ENCODE data around the gene FBLN2. TPM values are rescaled to one million over a fixed set of nuclear protein-coding genes. Genes with fewer than 3 reads are reported as not detected.
A peak's percentile ranks its signal among the peaks of the same experiment; 100 is the strongest.

The FBLN2 gene
- total and polyA plus RNA-seq, 2 donors: 12.2 to 15.3 TPM

GRCh38 chr3:13578251-13578650, 29.3 kb downstream of the FBLN2 start:
- H3K9me3 ChIP-seq (ENCODE audit: control insufficient read depth in 2 of 2, insufficient read depth in 1 of 2, low read length in 1 of 2): peaks cover 0 to 9% of the 10 kb centered on the region in 2 donors
- WGBS: 95% methylated on average over 2 of the region's 2 CpGs
- DNase-seq (ENCODE audit: low read depth in 6 of 9, low spot score in 9 of 9): no peak
- no peak overlapping the region for H3K27ac ChIP-seq (ENCODE audit: low read depth in 1 of 2, low read length in 1 of 2)
- H3K4me3 ChIP-seq (ENCODE audit: low read length in 2 of 2): no peak overlapping the region
- peaks cover 38 to 76% of the 10 kb centered on the region in 2 donors for H3K4me1 ChIP-seq (ENCODE audit: control insufficient read depth in 2 of 2, insufficient read depth in 2 of 2, low read length in 2 of 2)
- H3K36me3 ChIP-seq (ENCODE audit: control insufficient read depth in 2 of 2, insufficient read depth in 2 of 2, low read length in 1 of 2): no peaks in the 10 kb centered on the region
- H3K27me3 ChIP-seq (ENCODE audit: control insufficient read depth in 2 of 2, insufficient read depth in 1 of 2, low read length in 1 of 2): no peaks in the 10 kb centered on the region

- Histone ChIP-seq H3K4me1 (ENCODE audit: control insufficient read depth in 2 of 2, insufficient read depth in 2 of 2, low read length in 2 of 2) (peaks cover 38 to 72% of the 10 kb centered on the region in 2 donors), H3K4me3 (ENCODE audit: low read length in 2 of 2) (no peak overlapping the region), H3K9me3 (ENCODE audit: control insufficient read depth in 2 of 2, insufficient read depth in 1 of 2, low read length in 1 of 2) (peaks cover 0 to 9% of the 10 kb centered on the region in 2 donors), H3K36me3 (ENCODE audit: control insufficient read depth in 2 of 2, insufficient read depth in 2 of 2, low read length in 1 of 2) (no peaks in the 10 kb centered on the region), H3K27me3 (ENCODE audit: control insufficient read depth in 2 of 2, insufficient read depth in 1 of 2, low read length in 1 of 2) (no peaks in the 10 kb centered on the region), H3K27ac (ENCODE audit: low read depth in 1 of 2, low read length in 1 of 2) (no peak overlapping the region)
- WGBS: 92% methylated on average over 4 of the region's 4 CpGs
- no peak for DNase-seq (ENCODE audit: low read depth in 6 of 9, low spot score in 9 of 9)
These were observed 30.1 kb downstream of the FBLN2 start for GRCh38 chr3:13579063-13579462.

GRCh38 chr3:13580256-13581023, 31.5 kb downstream of the FBLN2 start:
- Histone ChIP-seq H3K4me3 (ENCODE audit: low read length in 2 of 2) (no peak overlapping the region), H3K9me3 (ENCODE audit: control insufficient read depth in 2 of 2, insufficient read depth in 1 of 2, low read length in 1 of 2) (peaks cover 0 to 5% of the 10 kb centered on the region in 2 donors), H3K36me3 (ENCODE audit: control insufficient read depth in 2 of 2, insufficient read depth in 2 of 2, low read length in 1 of 2) (no peaks in the 10 kb centered on the region), H3K27me3 (ENCODE audit: control insufficient read depth in 2 of 2, insufficient read depth in 1 of 2, low read length in 1 of 2) (no peaks in the 10 kb centered on the region), H3K27ac (ENCODE audit: low read depth in 1 of 2, low read length in 1 of 2) (no peak overlapping the region), H3K4me1 (ENCODE audit: control insufficient read depth in 2 of 2, insufficient read depth in 2 of 2, low read length in 2 of 2) (peaks cover 33 to 58% of the 10 kb centered on the region in 2 donors)
- no peak for DNase-seq (ENCODE audit: low read depth in 6 of 9, low spot score in 9 of 9)
- 79% methylated on average over 20 of the region's 20 CpGs for WGBS

- H3K27me3 ChIP-seq (ENCODE audit: control insufficient read depth in 2 of 2, insufficient read depth in 1 of 2, low read length in 1 of 2): no peaks in the 10 kb centered on the region
- peak in 1 of 9 donors; percentile 68 for DNase-seq (ENCODE audit: low read depth in 6 of 9, low spot score in 9 of 9)
- no peak overlapping the region for H3K27ac ChIP-seq (ENCODE audit: low read depth in 1 of 2, low read length in 1 of 2)
- no peaks in the 10 kb centered on the region for H3K36me3 ChIP-seq (ENCODE audit: control insufficient read depth in 2 of 2, insufficient read depth in 2 of 2, low read length in 1 of 2)
- no peak overlapping the region for H3K4me3 ChIP-seq (ENCODE audit: low read length in 2 of 2)
- peaks cover 0 to 4% of the 10 kb centered on the region in 2 donors for H3K9me3 ChIP-seq (ENCODE audit: control insufficient read depth in 2 of 2, insufficient read depth in 1 of 2, low read length in 1 of 2)
- H3K4me1 ChIP-seq (ENCODE audit: control insufficient read depth in 2 of 2, insufficient read depth in 2 of 2, low read length in 2 of 2): peaks cover 26 to 45% of the 10 kb centered on the region in 2 donors
- WGBS: 47% methylated on average over 21 of the region's 21 CpGs
These were observed 32.8 kb downstream of the FBLN2 start for GRCh38 chr3:13581485-13582365.

- H3K4me1 ChIP-seq (ENCODE audit: control insufficient read depth in 2 of 2, insufficient read depth in 2 of 2, low read length in 2 of 2): peaks cover 24 to 39% of the 10 kb centered on the region in 2 donors
- no peaks in the 10 kb centered on the region for H3K27me3 ChIP-seq (ENCODE audit: control insufficient read depth in 2 of 2, insufficient read depth in 1 of 2, low read length in 1 of 2)
- H3K27ac ChIP-seq (ENCODE audit: low read depth in 1 of 2, low read length in 1 of 2): no peak overlapping the region
- no peaks in the 10 kb centered on the region for H3K36me3 ChIP-seq (ENCODE audit: control insufficient read depth in 2 of 2, insufficient read depth in 2 of 2, low read length in 1 of 2)
- WGBS: 72% methylated on average over 24 of the region's 24 CpGs
- H3K4me3 ChIP-seq (ENCODE audit: low read length in 2 of 2): no peak overlapping the region
- DNase-seq (ENCODE audit: low read depth in 6 of 9, low spot score in 9 of 9): no peak
- peaks cover 0 to 4% of the 10 kb centered on the region in 2 donors for H3K9me3 ChIP-seq (ENCODE audit: control insufficient read depth in 2 of 2, insufficient read depth in 1 of 2, low read length in 1 of 2)
These were observed 33.7 kb downstream of the FBLN2 start for GRCh38 chr3:13582366-13583250.

- Histone ChIP-seq H3K4me1 (ENCODE audit: control insufficient read depth in 2 of 2, insufficient read depth in 2 of 2, low read length in 2 of 2) (peaks cover 22 to 36% of the 10 kb centered on the region in 2 donors), H3K4me3 (ENCODE audit: low read length in 2 of 2) (no peak overlapping the region), H3K9me3 (ENCODE audit: control insufficient read depth in 2 of 2, insufficient read depth in 1 of 2, low read length in 1 of 2) (peaks cover 0 to 4% of the 10 kb centered on the region in 2 donors), H3K27ac (ENCODE audit: low read depth in 1 of 2, low read length in 1 of 2) (no peak overlapping the region), H3K27me3 (ENCODE audit: control insufficient read depth in 2 of 2, insufficient read depth in 1 of 2, low read length in 1 of 2) (no peaks in the 10 kb centered on the region), H3K36me3 (ENCODE audit: control insufficient read depth in 2 of 2, insufficient read depth in 2 of 2, low read length in 1 of 2) (no peaks in the 10 kb centered on the region)
- 94% methylated on average over 15 of the region's 15 CpGs for WGBS
- no peak for DNase-seq (ENCODE audit: low read depth in 6 of 9, low spot score in 9 of 9)
These were observed 34.6 kb downstream of the FBLN2 start for GRCh38 chr3:13583251-13584180.

- no peak overlapping the region for H3K27ac ChIP-seq (ENCODE audit: low read depth in 1 of 2, low read length in 1 of 2)
- H3K4me1 ChIP-seq (ENCODE audit: control insufficient read depth in 2 of 2, insufficient read depth in 2 of 2, low read length in 2 of 2): peaks cover 22 to 36% of the 10 kb centered on the region in 2 donors
- H3K27me3 ChIP-seq (ENCODE audit: control insufficient read depth in 2 of 2, insufficient read depth in 1 of 2, low read length in 1 of 2): no peaks in the 10 kb centered on the region
- H3K9me3 ChIP-seq (ENCODE audit: control insufficient read depth in 2 of 2, insufficient read depth in 1 of 2, low read length in 1 of 2): peaks cover 0 to 4% of the 10 kb centered on the region in 2 donors
- no peaks in the 10 kb centered on the region for H3K36me3 ChIP-seq (ENCODE audit: control insufficient read depth in 2 of 2, insufficient read depth in 2 of 2, low read length in 1 of 2)
- no peak for DNase-seq (ENCODE audit: low read depth in 6 of 9, low spot score in 9 of 9)
- no peak overlapping the region for H3K4me3 ChIP-seq (ENCODE audit: low read length in 2 of 2)
- 99% methylated on average over 8 of the region's 8 CpGs for WGBS
These were observed 35.5 kb downstream of the FBLN2 start for GRCh38 chr3:13584427-13584891.

GRCh38 chr3:13584901-13585300, 36.0 kb downstream of the FBLN2 start:
- H3K27ac ChIP-seq (ENCODE audit: low read depth in 1 of 2, low read length in 1 of 2): no peak overlapping the region
- no peaks in the 10 kb centered on the region for H3K27me3 ChIP-seq (ENCODE audit: control insufficient read depth in 2 of 2, insufficient read depth in 1 of 2, low read length in 1 of 2)
- H3K4me3 ChIP-seq (ENCODE audit: low read length in 2 of 2): no peak overlapping the region
- DNase-seq (ENCODE audit: low read depth in 6 of 9, low spot score in 9 of 9): no peak
- H3K36me3 ChIP-seq (ENCODE audit: control insufficient read depth in 2 of 2, insufficient read depth in 2 of 2, low read length in 1 of 2): no peaks in the 10 kb centered on the region
- peaks cover 0 to 4% of the 10 kb centered on the region in 2 donors for H3K9me3 ChIP-seq (ENCODE audit: control insufficient read depth in 2 of 2, insufficient read depth in 1 of 2, low read length in 1 of 2)
- WGBS: 93% methylated on average over 5 of the region's 5 CpGs
- peaks cover 22 to 31% of the 10 kb centered on the region in 2 donors for H3K4me1 ChIP-seq (ENCODE audit: control insufficient read depth in 2 of 2, insufficient read depth in 2 of 2, low read length in 2 of 2)
